Measurements from ENCODE around the gene ZRANB1. TPM values are rescaled to one million over a fixed set of nuclear protein-coding genes. Genes with fewer than 3 reads are reported as not detected.

The ZRANB1 gene
- total RNA-seq, 4 donors from 2014 or later: 51.2 to 91.1 (median 74.6) TPM

DNA sequence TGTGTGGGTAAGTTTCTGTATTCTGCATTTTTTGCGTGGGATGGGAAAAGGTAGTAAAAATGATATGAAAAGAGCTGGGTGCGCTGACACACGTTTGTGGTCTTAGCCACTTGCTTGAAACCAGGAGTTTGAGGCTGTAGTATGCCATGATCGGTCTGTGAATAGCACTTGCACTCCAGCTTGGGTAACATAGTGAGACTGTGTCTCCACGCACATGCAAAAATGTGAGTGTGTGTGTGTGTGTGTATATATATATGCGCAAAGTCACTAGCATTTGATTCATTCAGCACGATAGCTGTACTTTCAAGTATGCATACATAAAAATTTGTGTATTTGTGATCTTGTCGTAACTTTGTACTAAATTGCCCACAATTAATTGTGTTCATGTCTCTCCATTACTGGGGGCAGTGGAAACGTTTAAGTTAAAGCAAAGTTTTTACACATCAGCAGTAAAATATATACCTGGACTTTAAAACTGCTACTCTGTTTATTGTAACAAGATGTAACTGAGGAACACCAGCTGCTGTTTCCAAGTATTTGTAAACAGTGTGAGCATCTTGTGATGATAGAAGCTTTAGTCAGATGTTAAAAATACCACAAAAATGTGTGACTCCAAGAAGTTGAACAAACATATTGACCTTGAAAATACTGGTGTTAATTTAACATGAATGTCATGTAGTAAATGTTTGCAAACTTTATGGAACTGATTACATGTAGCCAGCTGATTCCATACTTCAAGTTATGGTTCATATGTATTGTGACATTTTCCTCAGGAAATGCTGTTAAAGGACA lies 1.6 kb downstream of the ZRANB1 start:
- Histone ChIP-seq H3K27ac (peak overlapping the region; percentile 85 to 90 (median 87)), H3K4me1 (peaks cover 92 to 96% of the 10 kb centered on the region in 2 donors), H3K36me3 (no peaks in the 10 kb centered on the region), H3K4me3 (peak overlapping the region; percentile 1 to 46 (median 15)), H3K27me3 (no peaks in the 10 kb centered on the region), H3K9me3 (no peaks in the 10 kb centered on the region)
- TF ChIP-seq, protein P1, sequence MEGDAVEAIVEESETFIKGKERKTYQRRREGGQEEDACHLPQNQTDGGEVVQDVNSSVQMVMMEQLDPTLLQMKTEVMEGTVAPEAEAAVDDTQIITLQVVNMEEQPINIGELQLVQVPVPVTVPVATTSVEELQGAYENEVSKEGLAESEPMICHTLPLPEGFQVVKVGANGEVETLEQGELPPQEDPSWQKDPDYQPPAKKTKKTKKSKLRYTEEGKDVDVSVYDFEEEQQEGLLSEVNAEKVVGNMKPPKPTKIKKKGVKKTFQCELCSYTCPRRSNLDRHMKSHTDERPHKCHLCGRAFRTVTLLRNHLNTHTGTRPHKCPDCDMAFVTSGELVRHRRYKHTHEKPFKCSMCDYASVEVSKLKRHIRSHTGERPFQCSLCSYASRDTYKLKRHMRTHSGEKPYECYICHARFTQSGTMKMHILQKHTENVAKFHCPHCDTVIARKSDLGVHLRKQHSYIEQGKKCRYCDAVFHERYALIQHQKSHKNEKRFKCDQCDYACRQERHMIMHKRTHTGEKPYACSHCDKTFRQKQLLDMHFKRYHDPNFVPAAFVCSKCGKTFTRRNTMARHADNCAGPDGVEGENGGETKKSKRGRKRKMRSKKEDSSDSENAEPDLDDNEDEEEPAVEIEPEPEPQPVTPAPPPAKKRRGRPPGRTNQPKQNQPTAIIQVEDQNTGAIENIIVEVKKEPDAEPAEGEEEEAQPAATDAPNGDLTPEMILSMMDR (IDR thresholded peaks at IDR 0.05 in 4 of 5, conservative IDR thresholded peaks at IDR 0.05 in 1 of 5): no peak
- peak in 1 of 2 donors; percentile 63 for TF ChIP-seq POLR2A (IDR thresholded peaks at IDR 0.05)
- DNase-seq (no peak), ATAC-seq (peak; percentile 84 to 90)
- in situ Hi-C loops (cut with MboI; ENCODE audit: low sequenced_read_pairs in 4 of 4) (no loop called here), intact Hi-C loops (cut with DNase I; ENCODE audit: low total_unique reads) (loop anchor here (2.0 to 5.0 kb wide), 2 partner anchors 25 to 209 kb away; no protein-coding TSS in a partner anchor)

DNA sequence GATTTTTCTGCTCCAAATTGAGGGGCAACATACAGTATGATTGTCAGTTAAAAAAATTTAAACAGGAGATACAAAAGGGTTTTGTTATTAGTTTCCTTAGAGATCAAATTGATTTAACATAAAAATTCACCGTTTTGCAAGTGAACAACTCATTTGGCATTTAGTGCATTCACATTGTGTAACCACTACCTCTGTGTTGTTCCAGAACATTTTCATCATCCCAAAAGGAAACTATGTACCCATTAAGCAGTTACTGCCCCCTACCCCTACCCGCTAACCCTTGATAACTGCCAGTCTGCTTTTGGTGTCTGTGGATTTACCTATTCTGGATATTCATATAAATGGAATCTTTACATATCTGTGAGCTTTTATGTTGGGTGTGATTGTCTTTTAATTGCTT lies 3.1 kb downstream of the ZRANB1 start:
- H3K27me3 ChIP-seq: no peaks in the 10 kb centered on the region

DNA sequence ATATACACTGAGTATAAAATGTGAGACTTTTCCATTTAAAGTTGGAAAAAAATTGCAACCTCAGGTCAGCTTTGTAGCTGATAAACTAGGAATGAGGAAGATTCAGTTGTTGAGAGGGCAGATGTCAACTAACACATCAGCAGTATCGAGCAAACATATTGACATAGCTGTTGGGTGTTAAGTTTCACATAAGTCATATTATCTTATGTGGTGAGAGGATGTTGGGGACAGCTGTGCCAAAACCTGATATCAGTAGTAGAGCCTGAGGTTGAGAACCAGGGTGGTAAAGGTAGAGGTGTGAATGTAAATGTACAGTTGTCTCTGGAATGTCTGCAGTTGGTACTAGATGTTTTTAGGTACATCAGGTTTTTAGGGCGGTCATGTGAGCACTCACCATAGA lies 5.0 kb downstream of the ZRANB1 start:
- in situ Hi-C loops (cut with MboI; ENCODE audit: low sequenced_read_pairs in 4 of 4): no loop called here
- H3K27ac ChIP-seq: peak overlapping the region; percentile 85 to 90 (median 87)
- no peaks in the 10 kb centered on the region for H3K36me3 ChIP-seq
- DNase-seq (no peak), ATAC-seq (peak in 1 of 2 donors; percentile 18)
- intact Hi-C loops (cut with DNase I; ENCODE audit: low total_unique reads): no loop called here
- TF ChIP-seq, protein P1 (IDR thresholded peaks at IDR 0.05 in 4 of 5, conservative IDR thresholded peaks at IDR 0.05 in 1 of 5): no peak
- no peak for TF ChIP-seq POLR2A (IDR thresholded peaks at IDR 0.05)
- no peaks in the 10 kb centered on the region for H3K27me3 ChIP-seq
- peaks cover 81% of the 10 kb centered on the region in 2 donors for H3K4me1 ChIP-seq
- no peaks in the 10 kb centered on the region for H3K9me3 ChIP-seq
- no peak overlapping the region for H3K4me3 ChIP-seq

More for the DNA sequence above, 3.1 kb downstream of the ZRANB1 start:
- intact Hi-C loops (cut with DNase I; ENCODE audit: low total_unique reads): loop anchor here (5.0 kb wide), 1 partner anchor 207 kb away; no protein-coding TSS in a partner anchor
- peak overlapping the region in 2 of 4 donors; percentile 5 to 46 for H3K4me3 ChIP-seq
- in situ Hi-C loops (cut with MboI; ENCODE audit: low sequenced_read_pairs in 4 of 4): no loop called here
- no peak for DNase-seq
- H3K36me3 ChIP-seq: no peaks in the 10 kb centered on the region
- peaks cover 85 to 93% of the 10 kb centered on the region in 2 donors for H3K4me1 ChIP-seq
- ATAC-seq: peak in 1 of 2 donors; percentile 35
- no peak for TF ChIP-seq POLR2A (IDR thresholded peaks at IDR 0.05)
- H3K9me3 ChIP-seq: no peaks in the 10 kb centered on the region
- peak overlapping the region; percentile 85 to 90 (median 87) for H3K27ac ChIP-seq

DNA sequence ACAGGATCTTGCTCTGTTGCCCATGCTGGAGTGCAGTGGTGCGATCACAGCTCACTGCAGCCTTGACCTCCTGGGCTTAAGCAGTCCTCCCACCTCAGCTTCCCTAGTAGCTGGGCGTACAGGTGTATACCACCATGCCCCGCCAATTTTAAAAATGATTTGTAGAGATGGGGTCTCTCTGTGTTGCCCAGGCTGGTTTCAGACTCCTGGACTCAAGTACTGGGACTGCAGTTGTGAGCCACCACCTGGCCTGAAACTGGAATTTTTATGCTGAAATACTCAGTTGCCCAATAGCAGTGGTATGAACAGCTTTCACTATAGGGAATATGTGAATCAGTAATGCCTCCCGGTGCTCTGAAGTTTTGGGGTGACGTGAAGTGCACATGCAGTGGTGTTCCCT lies 7.6 kb downstream of the ZRANB1 start:
- Histone ChIP-seq H3K4me3 (no peak overlapping the region), H3K27ac (peak overlapping the region in 3 of 4 donors; percentile 1 to 27 (median 14)), H3K27me3 (no peaks in the 10 kb centered on the region), H3K9me3 (no peaks in the 10 kb centered on the region), H3K36me3 (no peaks in the 10 kb centered on the region), H3K4me1 (peaks cover 68 to 76% of the 10 kb centered on the region in 2 donors)
- ATAC-seq: peak in 1 of 2 donors; percentile 47
- in situ Hi-C loops (cut with MboI; ENCODE audit: low sequenced_read_pairs in 4 of 4) (no loop called here), intact Hi-C loops (cut with DNase I; ENCODE audit: low total_unique reads) (no loop called here)
- DNase-seq: peak in 1 of 2 donors; percentile 30
- TF ChIP-seq, protein P1 (IDR thresholded peaks at IDR 0.05 in 4 of 5, conservative IDR thresholded peaks at IDR 0.05 in 1 of 5): no peak
- TF ChIP-seq POLR2A (IDR thresholded peaks at IDR 0.05): no peak

DNA sequence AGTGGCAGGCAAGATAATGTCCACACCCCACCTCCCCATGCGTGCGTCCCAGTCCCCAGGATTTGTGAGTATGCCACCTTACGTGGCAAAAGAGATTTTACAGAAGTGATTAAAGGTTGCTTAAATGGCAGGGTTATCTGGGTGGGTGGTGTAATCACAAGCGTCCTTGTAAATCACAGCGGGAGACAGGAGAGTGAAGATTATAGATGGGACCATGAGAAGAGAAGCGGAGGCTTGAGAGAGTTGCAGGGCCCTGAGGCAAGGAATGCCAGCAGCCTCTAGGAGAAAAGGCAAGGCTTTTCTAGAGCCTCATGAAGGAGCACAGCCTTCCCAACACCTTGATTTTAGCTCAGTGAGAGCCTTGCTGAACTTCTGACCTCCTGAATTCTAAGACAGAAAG lies 10.2 kb downstream of the ZRANB1 start:
- ATAC-seq (no peak), DNase-seq (no peak)
- Histone ChIP-seq H3K27ac (no peak overlapping the region), H3K36me3 (no peaks in the 10 kb centered on the region), H3K4me3 (no peak overlapping the region), H3K27me3 (no peaks in the 10 kb centered on the region), H3K4me1 (peaks cover 67 to 76% of the 10 kb centered on the region in 2 donors), H3K9me3 (no peaks in the 10 kb centered on the region)
- no peak for TF ChIP-seq POLR2A (IDR thresholded peaks at IDR 0.05)
- TF ChIP-seq, protein P1 (IDR thresholded peaks at IDR 0.05 in 4 of 5, conservative IDR thresholded peaks at IDR 0.05 in 1 of 5): no peak
- in situ Hi-C loops (cut with MboI; ENCODE audit: low sequenced_read_pairs in 4 of 4) (no loop called here), intact Hi-C loops (cut with DNase I; ENCODE audit: low total_unique reads) (no loop called here)
